ENCODE measurements around the gene GPHB5. TPM values are rescaled to one million over a fixed set of nuclear protein-coding genes. Genes with fewer than 3 reads are reported as not detected.

The GPHB5 gene
- not detected in 2 replicates for total RNA-seq (2011; cell fraction: chromatin; rRNA removed; ENCODE audit: low replicate concordance)
- total RNA-seq (2011; cell fraction: nucleolus; rRNA removed): not detected in 2 replicates
- not detected in 2 replicates for total RNA-seq (2011; cell fraction: nucleoplasm; rRNA removed)
- total RNA-seq (2014; rRNA removed): not detected in 2 replicates
- total RNA-seq (2014; rRNA removed; fragmentation: Illumina TruSeq; extraction: Trizol): not detected in 2 replicates
- not detected in 2 replicates for total RNA-seq (2015; rRNA removed; fragmentation: Illumina TruSeq; extraction: Trizol)
- not detected in 2 replicates for total RNA-seq (2021)
- polyA plus RNA-seq (2011; rRNA removed): not detected in 2 replicates
- polyA plus RNA-seq (2011; cell fraction: cytosol; rRNA removed): not detected in 2 replicates
- polyA plus RNA-seq (2011; cell fraction: nucleus; rRNA removed): not detected in 2 replicates
- polyA plus RNA-seq (2012): not detected in 2 replicates
- not detected in 2 replicates for polyA plus RNA-seq (2014; fragmentation: Illumina TruSeq; extraction: Trizol)
- not detected for polyA plus RNA-seq (2014; fragmentation: Nextera tagmentation; extraction: Ambion mirVana)
- not detected in 2 replicates for polyA plus RNA-seq (2014; rRNA removed)
- not detected in 2 replicates for polyA minus RNA-seq (2011; rRNA and poly(A)+ RNA removed)
- polyA minus RNA-seq (2011; cell fraction: cytosol; rRNA and poly(A)+ RNA removed): not detected in 2 replicates
- not detected in 2 replicates for polyA minus RNA-seq (2011; cell fraction: nucleus; rRNA and poly(A)+ RNA removed)
- Bru-seq, nascent RNA: not detected
- BruChase-seq, experiment 1, labeled RNA remaining after a 2-hour chase: percentile 30 among the genes with signal in this experiment
- percentile 30 among the genes with signal in this experiment for BruChase-seq, experiment 2, labeled RNA remaining after a 6-hour chase
- long read RNA-seq, experiment 1: 0 reads
- long read RNA-seq, experiment 2: 0 reads
- long read RNA-seq, experiment 3: 0 reads

DNA sequence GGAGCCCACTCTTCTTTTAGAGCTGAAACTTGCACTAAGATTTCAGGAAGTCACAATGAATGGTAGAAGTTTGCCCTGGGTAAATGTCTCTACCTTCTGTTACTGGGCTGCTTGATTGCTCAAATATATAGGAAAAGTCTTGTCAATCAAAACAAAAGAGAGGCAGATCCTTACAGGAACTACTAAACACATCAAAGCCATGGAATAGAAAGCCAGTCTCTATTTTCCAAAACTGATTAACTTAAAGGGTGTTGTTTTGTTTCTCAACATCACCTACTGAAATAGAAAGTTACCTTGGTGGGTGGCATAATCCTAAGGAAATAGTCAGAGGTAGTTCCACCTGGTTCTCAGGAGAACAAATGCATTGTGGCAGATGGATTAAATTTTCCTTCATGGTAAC is at the start of gene GPHB5:
GPHB5 (minus strand) TSS at position 101 of the 400 bp plus-strand sequence. CDS start 1,086 bp downstream, outside the sequence.
- POLR2A ChIA-PET: no interaction called here
- intact Hi-C loops (cut with micrococcal nuclease): no loop called here
- DNase-seq (ENCODE audit: extremely low read depth in 1 of 4, low spot score in 3 of 4): no peak
- Histone ChIP-seq H3K4me2 (ENCODE audit: insufficient read depth, low read length) (no peak within 1 kb of the TSS), H3K4me1 (replicated peaks in 1 of 2; ENCODE audit: control insufficient read depth in 2 of 2, insufficient read depth in 2 of 2, low read length in 2 of 2) (no peaks in the 10 kb centered on the region), H3K27ac (ENCODE audit: extremely low read depth, low read depth, low read length) (no peak within 1 kb of the TSS), H4K20me1 (replicated peaks; ENCODE audit: control insufficient read depth, insufficient read depth, low read length) (no peaks in the 10 kb centered on the region), H3K9me1 (ENCODE audit: control insufficient read depth, insufficient read depth, low read length) (no peaks in the 10 kb centered on the region), H3K79me2 (ENCODE audit: control insufficient read depth, insufficient read depth, low read length) (no peaks in the 10 kb centered on the region), H3K4me3 (no peak within 1 kb of the TSS), H3K9ac (ENCODE audit: insufficient read depth in 1 of 2, low read depth in 2 of 2, low read length in 2 of 2) (no peak within 1 kb of the TSS), H2AFZ (ENCODE audit: low read depth, low read length) (no peak within 1 kb of the TSS), H3K9me3 (replicated peaks; ENCODE audit: control insufficient read depth, insufficient read depth, low read depth, low read length) (no peaks in the 10 kb centered on the region), H3K27me3 (ENCODE audit: control insufficient read depth in 2 of 2, insufficient read depth in 2 of 2, low read length in 2 of 2) (peaks cover 0 to 7% of the 10 kb centered on the region in 2 experiments; a peak in 2 of 5 replicates), H3K36me3 (ENCODE audit: control insufficient read depth, insufficient read depth, low read length) (no peaks in the 10 kb centered on the region)
- TF ChIP-seq EWSR1 (IDR thresholded peaks at IDR 0.05; ENCODE audit: borderline replicate concordance, low read depth, partially characterized antibody) (no peak), PTBP1 (IDR thresholded peaks at IDR 0.05; ENCODE audit: low read depth, low read length) (no peak), TSC22D4 (tag; IDR thresholded peaks at IDR 0.05) (no peak), MIER1 (IDR thresholded peaks at IDR 0.05; ENCODE audit: low read depth) (no peak), CBX5 (IDR thresholded peaks at IDR 0.05; ENCODE audit: borderline replicate concordance, low read depth) (no peak), SMC3 (conservative IDR thresholded peaks at IDR 0.05; ENCODE audit: insufficient read depth, low read depth, low read length) (no peak), U2AF2 (optimal IDR thresholded peaks at IDR 0.05; ENCODE audit: low read depth, low read length) (no peak), RB1 (IDR thresholded peaks at IDR 0.05; ENCODE audit: low read depth) (no peak), ESRRB (CRISPR knock-in tag; IDR thresholded peaks at IDR 0.05; ENCODE audit: borderline replicate concordance) (no peak), SIN3A (IDR thresholded peaks at IDR 0.05; ENCODE audit: borderline replicate concordance in 2 of 2, control insufficient read depth in 1 of 2, low read depth in 2 of 2, low read length in 2 of 2) (no peak), ZNF354B (CRISPR knock-in tag; IDR thresholded peaks at IDR 0.05) (no peak), CHAMP1 (IDR thresholded peaks at IDR 0.05) (no peak), ARHGAP35 (IDR thresholded peaks at IDR 0.05; ENCODE audit: partially characterized antibody) (no peak), BMI1 (IDR thresholded peaks at IDR 0.05; ENCODE audit: low read length) (no peak)
- TF ChIP-seq, protein P1, sequence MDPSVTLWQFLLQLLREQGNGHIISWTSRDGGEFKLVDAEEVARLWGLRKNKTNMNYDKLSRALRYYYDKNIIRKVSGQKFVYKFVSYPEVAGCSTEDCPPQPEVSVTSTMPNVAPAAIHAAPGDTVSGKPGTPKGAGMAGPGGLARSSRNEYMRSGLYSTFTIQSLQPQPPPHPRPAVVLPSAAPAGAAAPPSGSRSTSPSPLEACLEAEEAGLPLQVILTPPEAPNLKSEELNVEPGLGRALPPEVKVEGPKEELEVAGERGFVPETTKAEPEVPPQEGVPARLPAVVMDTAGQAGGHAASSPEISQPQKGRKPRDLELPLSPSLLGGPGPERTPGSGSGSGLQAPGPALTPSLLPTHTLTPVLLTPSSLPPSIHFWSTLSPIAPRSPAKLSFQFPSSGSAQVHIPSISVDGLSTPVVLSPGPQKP (CRISPR knock-in tag; IDR thresholded peaks at IDR 0.05): no peak
- TF ChIP-seq, protein P2, sequence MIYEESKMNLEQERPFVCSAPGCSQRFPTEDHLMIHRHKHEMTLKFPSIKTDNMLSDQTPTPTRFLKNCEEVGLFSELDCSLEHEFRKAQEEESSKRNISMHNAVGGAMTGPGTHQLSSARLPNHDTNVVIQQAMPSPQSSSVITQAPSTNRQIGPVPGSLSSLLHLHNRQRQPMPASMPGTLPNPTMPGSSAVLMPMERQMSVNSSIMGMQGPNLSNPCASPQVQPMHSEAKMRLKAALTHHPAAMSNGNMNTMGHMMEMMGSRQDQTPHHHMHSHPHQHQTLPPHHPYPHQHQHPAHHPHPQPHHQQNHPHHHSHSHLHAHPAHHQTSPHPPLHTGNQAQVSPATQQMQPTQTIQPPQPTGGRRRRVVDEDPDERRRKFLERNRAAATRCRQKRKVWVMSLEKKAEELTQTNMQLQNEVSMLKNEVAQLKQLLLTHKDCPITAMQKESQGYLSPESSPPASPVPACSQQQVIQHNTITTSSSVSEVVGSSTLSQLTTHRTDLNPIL (CRISPR knock-in tag; IDR thresholded peaks at IDR 0.05): no peak
- ATAC-seq: no peak
- no peak for FAIRE-seq
- CTCF ChIA-PET (ENCODE audit: low intra/inter-chr PET ratio): no interaction called here
- BruUV-seq (replicated peaks): no TSS peak
- in situ Hi-C loops (cut with MboI): no loop called here

Data from K562 (cell line).